SH-SY5Y (cell line): ENCODE data around the gene CSMD2.

Source experiments
- GATA2 ChIP-seq: IDR thresholded peaks from 2 replicates; pipeline ENCODE4 v1.6.1; 2011; ENCODE audit warnings: mild to moderate bottlenecking, low read depth, low read length
- GATA3 ChIP-seq: IDR thresholded peaks from 2 replicates; pipeline ENCODE4 v1.6.1; 2011; ENCODE audit warnings: low read depth, mild to moderate bottlenecking, low read length, moderate library complexity

GRCh38 chr1:33512226-33513011 is 652.6 kb downstream of the CSMD2 start:
- TF ChIP-seq GATA2 (no peak), GATA3 (no peak)
